Bronchial epithelial cell (primary cell): ENCODE results near the gene PTPN14. TPM values are rescaled to one million over a fixed set of nuclear protein-coding genes. Genes with fewer than 3 reads are reported as not detected.
"Not testable (repeated sequence)": the region's sequence is repeated elsewhere in the genome, so short reads cannot be mapped to it uniquely, and the experiment has no call there.

Experiments
- DNase-seq: peaks from one replicate; pipeline ENCODE4 v3.0.0-alpha.2; 2010; ENCODE audit warnings: low read depth
- FAIRE-seq: peaks from 2 replicates; lab custom pipeline; 2011; peaks lifted over from hg19 to GRCh38; lab: Jason Lieb, UNC
- H3K27me3 ChIP-seq: 2 replicates; pipeline ENCODE4 v1.5.1; 2011; ENCODE audit warnings: low read length; ENCODE audit not compliant: control insufficient read depth, insufficient read depth
- H3K36me3 ChIP-seq: 2 replicates; pipeline ENCODE4 v1.5.1; 2011; ENCODE audit warnings: low read length; ENCODE audit not compliant: control insufficient read depth, insufficient read depth
- H3K4me3 ChIP-seq: 2 replicates; pipeline ENCODE4 v1.5.1; 2011; ENCODE audit warnings: mild to moderate bottlenecking, low read depth, low read length, control low read depth
- total RNA-seq: library from RNA; depleted of rRNA; stranded (reverse); fragments of >200 nt; gene quantifications from 2 replicates; pipeline ENCODE4 v1.2.1, GENCODE V29; 2014
- TF ChIP-seq, protein P1 (sequence below): IDR thresholded peaks from 2 replicates; pipeline ENCODE4 v1.5.1; 2011; ENCODE audit warnings: mild to moderate bottlenecking, moderate library complexity, low read length, control low read depth, inconsistent platforms; ENCODE audit not compliant: insufficient read depth, severe bottlenecking

The PTPN14 gene
- total RNA-seq, 1 donor from 2014 or later: 28.4 TPM

GRCh38 chr1:214493126-214493796 is 58.1 kb downstream of the PTPN14 start:
- FAIRE-seq (no peak), DNase-seq (no peak)
- H3K4me3 ChIP-seq: no peak overlapping the region
- TF ChIP-seq, protein P1, sequence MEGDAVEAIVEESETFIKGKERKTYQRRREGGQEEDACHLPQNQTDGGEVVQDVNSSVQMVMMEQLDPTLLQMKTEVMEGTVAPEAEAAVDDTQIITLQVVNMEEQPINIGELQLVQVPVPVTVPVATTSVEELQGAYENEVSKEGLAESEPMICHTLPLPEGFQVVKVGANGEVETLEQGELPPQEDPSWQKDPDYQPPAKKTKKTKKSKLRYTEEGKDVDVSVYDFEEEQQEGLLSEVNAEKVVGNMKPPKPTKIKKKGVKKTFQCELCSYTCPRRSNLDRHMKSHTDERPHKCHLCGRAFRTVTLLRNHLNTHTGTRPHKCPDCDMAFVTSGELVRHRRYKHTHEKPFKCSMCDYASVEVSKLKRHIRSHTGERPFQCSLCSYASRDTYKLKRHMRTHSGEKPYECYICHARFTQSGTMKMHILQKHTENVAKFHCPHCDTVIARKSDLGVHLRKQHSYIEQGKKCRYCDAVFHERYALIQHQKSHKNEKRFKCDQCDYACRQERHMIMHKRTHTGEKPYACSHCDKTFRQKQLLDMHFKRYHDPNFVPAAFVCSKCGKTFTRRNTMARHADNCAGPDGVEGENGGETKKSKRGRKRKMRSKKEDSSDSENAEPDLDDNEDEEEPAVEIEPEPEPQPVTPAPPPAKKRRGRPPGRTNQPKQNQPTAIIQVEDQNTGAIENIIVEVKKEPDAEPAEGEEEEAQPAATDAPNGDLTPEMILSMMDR: no peak
- no peaks in the 10 kb centered on the region for H3K27me3 ChIP-seq
- peaks cover 3% of the 10 kb centered on the region for H3K36me3 ChIP-seq

DNA sequence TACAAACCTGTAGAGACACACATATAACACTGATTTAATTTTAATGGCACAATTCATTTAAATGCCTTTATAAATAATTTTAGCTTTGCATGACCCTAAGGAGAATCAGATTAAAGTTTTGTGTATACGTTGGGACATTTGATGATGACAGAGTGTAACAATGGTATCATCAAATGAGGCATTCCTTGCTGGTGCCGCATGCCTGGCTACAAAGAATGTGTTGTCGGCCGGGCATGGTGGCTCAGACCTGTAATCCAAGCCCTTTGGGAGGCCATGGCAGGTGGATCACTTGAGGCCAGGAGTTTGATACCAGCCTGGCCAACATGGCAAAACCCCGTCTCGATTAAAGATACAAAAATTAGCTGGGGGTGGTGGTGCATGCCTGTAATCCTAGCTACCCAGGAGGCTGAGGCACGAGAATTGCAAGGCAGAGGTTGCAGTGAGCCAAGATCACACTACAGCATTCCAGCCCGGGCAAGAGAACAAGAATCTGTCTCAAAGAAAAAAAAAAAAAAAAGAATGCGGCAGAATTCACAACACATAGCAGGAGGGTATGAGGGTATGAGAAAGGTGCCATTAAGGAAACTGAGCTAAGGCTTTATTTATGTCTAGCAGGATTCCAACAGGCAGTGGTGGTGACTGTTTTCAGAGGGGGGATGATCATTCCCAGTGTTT is 58.9 kb downstream of the PTPN14 start:
- TF ChIP-seq, protein P1: no peak
- no peak for FAIRE-seq
- no peak overlapping the region for H3K4me3 ChIP-seq

DNA sequence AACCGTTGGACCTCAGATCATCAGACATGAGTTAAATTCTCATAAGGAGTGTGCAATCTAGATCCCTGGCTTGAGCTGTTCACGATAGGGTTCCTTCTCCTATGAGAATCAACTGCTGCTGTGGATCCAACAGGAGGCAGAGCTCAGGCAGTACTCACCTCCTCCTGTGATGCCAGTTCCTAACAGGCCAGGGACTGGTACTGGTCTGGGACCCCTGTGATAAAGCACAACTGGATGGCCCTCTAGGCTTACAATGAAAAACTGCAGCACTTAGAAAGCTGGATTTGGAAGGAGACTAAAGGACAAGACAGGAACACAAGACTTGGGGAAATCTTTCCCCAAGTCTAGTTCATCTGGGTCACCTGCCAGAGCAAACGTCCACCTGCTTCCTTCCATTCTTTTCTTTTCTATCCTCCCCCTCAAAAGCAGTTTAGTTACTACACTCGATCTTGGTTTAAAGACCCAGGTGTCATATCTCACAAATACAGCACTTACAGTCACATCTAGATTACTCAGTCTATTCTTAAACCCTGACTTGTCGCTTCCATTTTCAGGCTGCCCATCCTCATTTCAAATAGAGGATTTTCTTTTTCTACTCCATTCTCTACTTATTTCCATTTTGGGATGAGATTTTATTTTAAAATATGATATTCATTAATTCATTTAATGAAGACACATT is 59.8 kb downstream of the PTPN14 start:
- H3K36me3 ChIP-seq: peaks cover 3% of the 10 kb centered on the region
- FAIRE-seq (no peak), DNase-seq (no peak)
- H3K4me3 ChIP-seq: no peak overlapping the region
- no peaks in the 10 kb centered on the region for H3K27me3 ChIP-seq
- TF ChIP-seq, protein P1: no peak

More for the DNA sequence above, 58.9 kb downstream of the PTPN14 start:
- DNase-seq: no peak
- Histone ChIP-seq H3K27me3 (no peaks in the 10 kb centered on the region), H3K36me3 (peaks cover 3% of the 10 kb centered on the region)

DNA sequence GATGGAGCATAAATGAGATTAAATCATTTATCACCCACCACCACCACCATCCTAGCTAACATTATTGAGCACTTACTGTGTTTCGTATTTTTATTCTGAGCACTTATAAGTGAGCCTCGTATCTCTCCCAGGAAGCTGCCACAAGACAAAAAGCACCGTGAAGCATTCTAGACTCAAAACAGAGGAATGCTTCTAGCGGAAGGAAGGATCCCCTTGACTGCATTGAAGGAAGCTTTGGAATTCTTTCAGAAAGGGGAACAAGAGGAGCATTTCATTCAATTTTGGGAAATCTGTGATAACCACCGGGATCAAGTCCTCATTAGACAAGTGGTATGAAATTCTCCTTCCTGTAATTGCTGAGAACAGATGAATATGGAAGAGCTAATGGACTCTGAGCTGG is 66.3 kb downstream of the PTPN14 start:
- H3K36me3 ChIP-seq: peaks cover 1% of the 10 kb centered on the region
- TF ChIP-seq, protein P1: no peak
- FAIRE-seq (no peak), DNase-seq (no peak)
- no peaks in the 10 kb centered on the region for H3K27me3 ChIP-seq
- no peak overlapping the region for H3K4me3 ChIP-seq

DNA sequence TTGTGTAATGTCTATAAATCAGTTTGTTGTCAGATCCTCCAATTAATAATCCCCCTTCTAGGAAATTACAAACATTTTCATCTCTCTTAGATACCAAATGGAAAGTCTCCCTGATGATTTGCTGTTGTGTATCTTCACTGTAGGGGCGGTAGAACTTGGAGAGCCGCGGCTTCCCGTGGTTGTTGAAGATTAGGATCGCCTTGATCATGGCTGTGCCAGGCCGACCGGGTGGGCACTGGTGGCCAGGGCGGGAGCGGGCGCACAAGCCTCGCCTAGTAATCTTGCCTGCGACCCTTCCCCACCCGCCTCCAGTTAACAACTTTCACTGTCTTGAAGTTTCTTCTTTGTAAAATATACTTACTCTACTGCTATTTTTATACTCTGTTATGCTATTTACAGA is 68.2 kb downstream of the PTPN14 start:
- H3K27me3 ChIP-seq, DNase-seq, H3K4me3 ChIP-seq, H3K36me3 ChIP-seq: not testable (repeated sequence)
- FAIRE-seq: peak; percentile 60

DNA sequence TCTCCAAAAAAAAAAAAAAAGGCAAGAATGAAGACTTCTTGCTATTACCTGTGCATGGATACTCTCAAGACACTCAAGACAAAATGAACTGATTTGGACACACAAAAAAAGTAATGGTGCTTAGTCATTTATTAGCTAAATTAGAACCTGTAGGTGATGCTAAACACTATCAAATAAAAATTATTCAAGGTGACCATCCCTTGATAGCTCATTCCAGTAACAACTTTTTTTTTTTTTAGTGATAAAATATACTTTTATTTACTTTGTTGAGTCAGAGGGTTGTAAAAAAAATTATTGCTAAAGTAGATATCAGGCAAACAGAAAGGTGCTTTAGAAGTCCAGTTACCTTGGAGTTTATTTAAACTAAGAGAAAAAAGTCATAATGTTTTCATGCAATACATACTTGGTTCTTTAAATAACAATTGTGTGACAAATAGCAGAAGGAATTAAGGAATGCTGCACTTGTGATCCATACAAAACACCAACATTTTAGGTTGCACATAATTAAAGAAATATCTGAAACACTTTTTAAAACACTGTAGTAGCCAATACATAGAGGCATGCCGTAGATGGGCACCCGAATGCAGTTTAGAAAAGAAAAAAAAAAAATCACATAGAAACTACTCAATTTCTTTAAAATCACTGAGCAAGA is 69.3 kb downstream of the PTPN14 start:
- FAIRE-seq: not testable (repeated sequence)

More for the DNA sequence above, 69.3 kb downstream of the PTPN14 start:
- not testable (repeated sequence) for H3K36me3 ChIP-seq, H3K4me3 ChIP-seq, H3K27me3 ChIP-seq, DNase-seq
